NT2/D1 (cell line): ENCODE measurements around the gene DMD.

Source experiments
- SUZ12 ChIP-seq: IDR thresholded peaks from 2 replicates; pipeline ENCODE4 v1.6.1; 2011; ENCODE audit not compliant: insufficient read length, insufficient read depth; ENCODE audit errors: extremely low read depth
- YY1 ChIP-seq: IDR thresholded peaks from 2 replicates; pipeline ENCODE4 v1.6.1; 2011; ENCODE audit not compliant: insufficient read length, insufficient read depth
- ZNF274 ChIP-seq: IDR thresholded peaks from 2 replicates; pipeline ENCODE4 v1.6.1; 2011; ENCODE audit warnings: mild to moderate bottlenecking, low read depth, low read length

DNA sequence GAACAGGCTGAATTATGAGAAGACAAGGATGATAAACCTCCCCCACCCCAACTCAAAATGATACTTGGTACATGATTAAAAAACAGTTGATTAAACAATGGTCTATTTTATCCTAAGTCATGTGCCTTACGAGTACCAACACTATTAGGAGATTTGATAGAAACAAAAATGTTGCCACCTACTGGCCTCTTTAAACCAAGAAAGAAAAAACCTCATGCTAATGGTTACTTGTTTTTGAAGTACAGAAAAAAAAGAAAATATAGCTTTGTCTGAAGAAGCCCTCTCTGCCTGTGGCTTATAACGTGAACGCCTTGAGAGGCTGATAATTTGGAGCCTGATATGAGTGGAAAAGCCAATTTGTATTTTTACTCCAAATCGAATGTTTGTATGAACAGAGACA is 538.2 kb downstream of the DMD start:
- TF ChIP-seq SUZ12: no peak
- no peak for TF ChIP-seq ZNF274
- no peak for TF ChIP-seq YY1
